ENCODE data around the gene CCT2.

Gene CCT2

DNA sequence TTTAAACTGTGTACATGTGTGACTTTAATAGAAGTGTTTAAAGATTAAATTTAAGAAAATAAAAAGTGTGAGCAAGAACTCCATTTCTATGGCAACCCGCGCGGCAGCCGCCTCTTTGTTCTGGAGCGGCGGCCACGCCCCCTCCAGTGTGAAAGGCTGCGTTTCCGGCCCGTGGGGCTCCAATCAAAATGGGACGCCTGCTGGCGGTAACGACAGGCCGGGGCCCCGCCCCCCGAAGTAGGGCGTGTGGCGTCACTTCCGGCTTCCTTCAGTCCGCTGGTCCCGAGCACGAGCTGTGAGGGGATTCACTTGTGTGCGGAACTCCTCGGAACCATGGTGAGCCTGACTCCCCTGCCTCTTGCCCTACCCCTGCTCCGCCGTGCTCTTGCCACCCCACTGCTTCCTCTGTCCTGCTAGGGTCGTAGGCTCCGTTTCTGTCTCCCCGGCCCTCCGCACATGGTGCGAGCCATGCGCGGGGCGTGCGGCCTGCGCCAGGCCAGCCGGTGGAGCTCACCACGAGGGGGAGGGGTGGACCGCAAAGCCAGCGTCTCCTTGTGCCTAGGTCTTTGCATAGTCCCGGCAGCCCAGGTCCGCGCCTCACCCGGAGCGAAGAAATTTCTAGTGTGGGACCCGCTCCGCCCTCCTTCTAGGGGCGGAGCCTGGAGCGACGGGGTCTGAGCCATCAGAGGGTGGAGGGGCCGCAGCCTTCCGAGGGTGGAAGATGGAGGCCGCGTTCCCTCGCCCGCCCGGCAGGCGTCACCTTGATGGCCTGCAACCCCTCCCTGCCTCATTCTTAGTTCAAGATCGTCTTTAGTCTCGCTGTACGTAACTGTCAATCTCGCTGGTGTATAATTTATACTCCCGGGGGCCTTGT is at the start of gene CCT2:
TSS of gene CCT2 (plus strand) at position 271 of the 874 bp plus-strand sequence. CDS start at position 334, 63 bp downstream.
- peak; percentile 92 for DNase-seq

DNA sequence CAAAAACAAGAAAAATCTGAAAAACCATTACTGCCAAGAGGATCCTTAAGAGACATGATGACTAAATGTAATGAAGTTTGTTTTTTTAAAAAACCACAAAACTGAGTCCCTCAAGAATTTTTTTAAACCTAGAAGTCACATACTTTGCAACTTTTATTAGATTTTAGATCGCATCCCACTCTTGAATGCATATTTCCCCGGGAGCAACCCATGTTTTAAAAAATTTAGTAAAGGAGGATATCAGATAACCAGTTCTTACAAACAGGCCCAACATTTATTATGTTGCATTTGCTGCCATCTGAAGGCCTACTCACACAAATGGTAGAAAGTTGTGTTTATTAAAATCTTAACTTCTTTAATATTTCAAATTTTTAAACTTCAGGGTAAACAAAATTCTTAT is 44.3 kb upstream of the CCT2 start:
- DNase-seq: no peak

DNA sequence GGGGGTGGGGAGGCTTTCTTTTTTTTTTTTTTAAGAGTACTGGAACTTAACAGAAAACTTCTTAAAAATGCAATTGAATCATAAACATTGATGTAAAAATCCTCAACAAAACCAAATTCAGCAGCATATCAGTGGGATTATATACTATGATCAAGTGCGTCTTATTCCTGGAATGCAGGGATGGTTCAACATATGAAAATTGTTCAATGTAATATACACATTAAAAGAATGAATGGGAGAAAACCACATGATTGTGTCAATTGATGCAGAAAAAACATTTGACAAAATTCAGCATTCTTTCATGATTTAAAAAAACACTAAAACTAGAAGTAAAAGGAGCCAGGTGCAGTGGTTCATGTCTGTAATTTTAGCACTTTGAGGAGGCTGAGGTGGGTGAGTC is 41.2 kb upstream of the CCT2 start:
- DNase-seq: no peak

- no peak for DNase-seq
Measured at GRCh38 chr12:69545081-69545480, 40.2 kb upstream of the CCT2 start.

DNA sequence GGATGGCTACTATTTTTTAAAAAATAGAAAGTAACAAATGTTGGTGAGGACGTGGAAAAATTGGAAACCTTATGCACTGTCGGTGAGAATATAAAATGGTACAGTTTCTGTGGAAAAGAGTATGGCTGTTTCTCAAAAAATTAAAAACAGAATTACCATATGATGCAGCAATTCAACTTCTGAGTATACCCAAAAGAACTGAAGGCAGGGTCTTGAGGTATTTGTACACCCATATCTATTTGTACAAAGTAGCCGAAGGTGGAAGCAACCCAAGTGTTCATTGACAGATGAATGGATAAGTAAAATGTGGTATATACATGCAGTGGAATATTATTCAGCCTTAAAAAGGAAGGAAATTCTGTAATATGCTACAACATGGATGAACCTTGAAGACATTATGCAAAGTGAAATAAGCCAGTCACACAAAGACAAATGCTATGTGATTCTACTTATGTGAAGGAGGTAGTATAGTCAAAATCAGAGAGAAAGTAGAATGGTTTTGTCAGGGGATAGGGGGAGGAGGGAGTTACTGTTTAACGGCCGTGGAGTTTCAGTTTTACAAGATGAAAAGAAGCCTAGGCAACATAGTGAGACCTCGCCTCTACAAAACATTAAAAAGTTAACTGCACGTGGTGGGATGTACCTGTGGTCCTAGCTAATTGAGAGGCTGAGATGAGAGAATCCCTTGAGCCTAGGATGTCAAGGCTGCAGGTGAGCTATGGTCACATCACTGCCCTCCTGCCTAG is 38.4 kb upstream of the CCT2 start:
- DNase-seq: no peak

GRCh38 chr12:69548687-69549086 is 36.6 kb upstream of the CCT2 start:
- no peak for DNase-seq

DNA sequence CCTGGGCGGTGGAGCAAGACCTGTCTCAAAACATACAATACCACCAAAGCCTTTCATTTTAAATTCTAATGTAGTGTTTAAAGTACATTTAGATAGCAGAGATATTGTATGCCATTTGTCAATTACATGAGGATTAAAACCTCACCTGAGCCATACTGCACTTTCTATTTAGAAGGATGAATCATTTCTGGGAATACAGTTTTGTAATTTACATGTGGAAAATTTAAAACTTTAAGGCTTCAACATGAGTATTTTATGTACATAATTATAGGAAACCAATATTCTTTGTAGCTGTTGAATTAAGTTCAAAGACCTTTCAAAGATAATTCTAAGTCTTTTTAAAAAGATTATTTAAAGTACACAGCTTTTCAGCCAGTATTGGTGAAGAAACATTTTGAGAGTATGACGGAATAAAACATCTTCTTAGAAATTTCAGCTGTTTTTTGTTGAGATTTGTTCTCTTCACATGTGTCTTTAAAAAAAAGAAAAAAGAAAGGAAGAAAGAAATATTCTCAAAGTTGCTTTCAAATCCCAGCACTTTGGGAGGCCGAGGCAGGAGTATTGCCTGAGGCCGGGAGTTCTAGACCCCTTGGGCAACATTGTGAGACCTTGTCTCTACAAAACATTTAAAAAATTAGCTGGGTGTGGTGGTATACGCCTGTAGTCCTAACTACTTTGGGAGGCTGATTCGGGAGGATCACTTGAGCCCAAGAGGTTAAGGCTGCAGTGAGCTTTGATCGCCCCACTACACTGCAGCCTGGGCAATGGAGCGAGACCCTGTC is 34.5 kb upstream of the CCT2 start:
- no peak for DNase-seq

DNA sequence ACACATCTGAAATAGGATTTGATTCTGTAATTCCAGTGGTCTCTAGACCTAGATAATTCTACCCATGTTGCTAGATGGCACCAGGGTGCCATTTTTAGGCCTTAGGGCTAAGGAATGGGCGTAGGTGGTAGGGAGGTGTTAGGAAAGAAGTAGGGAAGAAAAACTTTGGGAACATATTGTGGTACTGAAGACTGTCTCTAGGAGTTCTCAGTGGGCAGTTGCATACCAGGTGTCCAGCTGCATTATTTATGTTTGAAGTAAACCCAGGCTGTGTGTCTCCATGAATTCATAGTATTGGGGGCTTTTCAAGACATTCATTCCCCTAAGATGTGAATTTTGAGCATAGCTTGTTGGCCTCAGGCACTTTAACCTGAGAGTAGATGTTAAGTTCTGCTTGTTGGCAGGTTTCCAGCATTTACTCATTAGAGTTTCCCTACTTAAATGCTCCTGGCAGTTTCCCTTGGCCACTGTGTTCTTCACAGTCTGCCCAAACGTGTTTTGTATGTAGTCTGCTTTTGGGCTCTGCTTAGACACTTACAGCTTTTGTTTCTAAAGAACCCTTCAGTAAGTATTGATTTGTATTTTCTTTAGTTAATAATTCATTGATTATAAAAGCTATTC is 31.5 kb upstream of the CCT2 start:
- no peak for DNase-seq

DNA sequence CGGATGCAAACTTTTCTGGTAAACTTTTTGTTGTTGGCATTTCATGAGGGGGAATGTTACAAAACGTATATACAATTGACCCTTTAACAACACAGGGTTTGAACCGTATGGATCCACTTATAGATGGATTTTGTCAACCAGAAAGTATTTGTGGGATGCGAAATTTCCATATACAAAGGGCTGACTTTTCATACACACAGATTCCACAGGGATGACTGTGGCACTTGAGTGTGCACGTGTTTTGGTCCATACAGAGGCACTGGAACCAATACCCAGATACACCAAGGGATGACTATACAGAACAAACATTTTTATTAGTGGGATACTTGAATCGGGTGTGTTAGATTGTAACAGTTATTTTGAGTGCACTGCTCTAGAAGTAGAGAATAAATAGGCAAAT is 29.8 kb upstream of the CCT2 start:
- DNase-seq: no peak

DNA sequence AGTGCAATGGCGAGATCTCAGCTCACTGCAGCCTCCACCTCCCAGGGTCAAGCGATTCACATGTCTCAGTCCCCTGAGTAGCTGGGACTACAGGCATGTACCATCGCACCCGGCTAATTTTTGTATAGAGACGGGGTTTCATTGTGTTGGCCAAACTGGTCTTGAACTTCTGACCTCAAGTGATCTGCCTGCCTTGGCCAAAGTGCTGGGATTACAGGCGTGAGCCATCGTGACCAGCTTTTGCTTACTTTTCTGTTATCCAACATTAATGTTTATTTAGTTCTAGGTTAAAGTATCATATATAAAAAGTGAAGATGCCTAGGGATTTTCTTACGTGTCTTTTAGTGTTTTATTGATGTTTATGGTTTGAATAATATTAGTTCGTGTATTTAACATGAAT is 28.9 kb upstream of the CCT2 start:
- no peak for DNase-seq

DNA sequence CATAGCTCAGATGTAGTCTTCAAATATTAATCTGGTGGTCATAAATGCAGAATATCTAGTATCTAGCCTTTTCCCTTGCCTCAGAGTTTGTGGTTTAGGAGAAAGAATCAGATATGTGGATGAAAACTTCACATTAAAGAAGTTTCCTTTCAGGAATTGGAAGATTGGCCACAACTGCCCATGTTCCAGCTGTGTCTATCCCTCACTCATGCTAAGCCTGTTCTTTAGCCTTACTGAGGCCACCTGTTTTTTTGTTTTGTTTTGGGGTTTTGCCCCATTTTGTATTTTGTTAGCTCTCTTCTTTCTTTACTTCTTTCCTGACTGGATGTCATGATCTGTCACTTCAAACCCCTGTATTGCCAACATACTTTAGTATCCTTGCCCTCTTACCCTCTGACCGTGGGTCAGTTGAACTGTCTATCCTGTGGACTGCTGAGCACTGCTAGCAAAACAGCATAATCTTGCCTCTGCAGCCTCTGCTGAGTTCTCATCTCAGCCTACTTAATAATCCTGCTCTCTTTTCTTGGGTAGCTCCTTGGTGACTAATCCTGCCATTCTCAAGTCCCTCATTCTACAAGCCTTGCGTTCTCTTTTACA is 22.0 kb upstream of the CCT2 start:
- no peak for DNase-seq

GRCh38 chr12:69566603-69567002 is 18.7 kb upstream of the CCT2 start:
- no peak for DNase-seq

DNA sequence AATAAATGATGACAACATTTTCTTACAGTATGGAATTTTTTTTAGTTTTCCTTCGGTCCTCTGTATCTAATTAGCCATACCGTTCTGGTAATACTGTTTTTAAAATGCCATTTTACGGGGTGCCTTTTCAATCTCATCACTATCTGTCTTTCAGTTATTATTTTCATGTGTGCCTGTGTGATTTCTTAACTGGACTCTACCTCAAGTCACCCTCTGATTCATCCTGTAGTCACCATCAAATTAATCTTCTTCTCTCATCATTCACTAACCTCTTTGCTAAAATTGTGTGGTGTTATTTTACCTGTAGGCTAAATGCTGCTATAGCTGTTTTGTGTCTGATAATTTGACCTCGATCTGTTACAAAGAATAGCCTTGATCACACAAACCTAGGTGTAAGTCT is 16.0 kb upstream of the CCT2 start:
- DNase-seq: no peak

DNA sequence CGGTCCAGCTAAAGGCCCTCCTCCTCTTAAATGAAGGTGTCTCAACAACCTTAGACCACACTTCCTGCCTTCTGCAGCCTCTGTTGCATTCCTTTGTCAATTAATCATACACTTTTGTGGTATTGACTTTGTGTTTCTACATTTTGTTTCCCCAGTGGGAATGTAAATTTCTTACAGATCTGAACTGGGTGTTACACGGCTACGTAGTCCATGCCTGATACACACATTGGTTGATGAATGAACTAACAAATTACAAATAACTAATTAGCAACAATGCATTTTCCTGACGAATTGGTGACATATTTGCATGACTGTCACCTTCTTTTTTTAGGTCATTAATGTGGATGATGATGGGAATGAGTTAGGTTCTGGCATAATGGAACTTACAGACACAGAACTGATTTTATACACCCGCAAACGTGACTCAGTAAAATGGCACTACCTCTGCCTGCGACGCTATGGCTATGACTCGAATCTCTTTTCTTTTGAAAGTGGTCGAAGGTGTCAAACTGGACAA is 15.2 kb upstream of the CCT2 start:
- no peak for DNase-seq

DNA sequence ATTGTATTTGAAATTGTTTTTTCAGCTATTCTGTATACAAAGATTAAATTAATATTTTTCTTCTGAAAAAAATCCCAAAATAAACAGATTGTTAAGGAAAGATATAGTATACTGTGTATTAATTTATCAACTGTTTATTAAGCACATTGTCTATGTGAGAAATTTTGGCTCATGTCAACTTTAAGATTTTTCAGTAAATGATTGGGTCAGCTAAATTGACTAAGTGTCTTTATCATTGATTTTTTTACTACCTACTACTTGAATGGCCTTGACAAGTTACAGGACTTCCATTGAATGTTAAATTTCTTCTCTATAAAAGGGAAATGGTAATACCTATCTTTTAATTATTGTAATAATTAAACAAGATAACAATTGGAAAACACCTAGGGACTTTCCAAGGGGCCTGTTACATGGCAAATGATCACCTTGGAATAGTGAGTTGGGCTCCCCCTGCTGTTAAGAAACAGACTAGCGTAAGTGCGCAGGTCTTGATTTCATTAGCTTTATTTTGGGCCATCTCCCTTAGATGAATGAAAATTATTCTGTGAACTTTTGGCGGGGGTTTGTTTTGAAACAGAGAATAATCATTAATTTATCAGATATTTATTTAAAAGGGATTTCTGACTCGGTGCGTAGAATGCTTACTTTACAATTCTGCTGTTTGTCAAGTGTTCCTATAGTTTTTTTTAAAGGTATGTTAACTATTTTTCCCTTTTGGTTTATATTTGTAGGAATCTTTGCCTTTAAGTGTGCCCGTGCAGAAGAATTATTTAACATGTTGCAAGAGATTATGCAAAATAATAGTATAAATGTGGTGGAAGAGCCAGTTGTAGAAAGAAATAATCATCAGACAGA is 14.5 kb upstream of the CCT2 start:
- no peak for DNase-seq

DNA sequence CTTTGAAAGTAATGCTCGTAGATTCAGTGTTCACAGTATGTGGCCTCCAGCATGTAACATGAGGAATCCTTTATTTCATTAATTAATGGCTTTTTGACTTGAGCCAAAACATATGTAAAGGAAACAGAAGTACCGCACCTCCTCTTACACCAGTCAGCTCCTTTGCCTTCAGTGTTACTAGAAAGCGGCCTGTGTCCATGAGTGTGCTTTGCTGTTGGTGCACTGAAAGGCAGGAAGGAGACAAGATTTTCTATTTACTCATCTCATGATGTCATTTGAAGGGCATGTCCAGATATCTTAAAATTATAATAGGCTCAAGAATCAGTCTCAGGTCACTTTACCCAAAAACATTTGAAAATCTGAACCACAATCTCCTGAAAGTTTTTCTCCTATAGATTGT is 9.9 kb upstream of the CCT2 start:
- no peak for DNase-seq

DNA sequence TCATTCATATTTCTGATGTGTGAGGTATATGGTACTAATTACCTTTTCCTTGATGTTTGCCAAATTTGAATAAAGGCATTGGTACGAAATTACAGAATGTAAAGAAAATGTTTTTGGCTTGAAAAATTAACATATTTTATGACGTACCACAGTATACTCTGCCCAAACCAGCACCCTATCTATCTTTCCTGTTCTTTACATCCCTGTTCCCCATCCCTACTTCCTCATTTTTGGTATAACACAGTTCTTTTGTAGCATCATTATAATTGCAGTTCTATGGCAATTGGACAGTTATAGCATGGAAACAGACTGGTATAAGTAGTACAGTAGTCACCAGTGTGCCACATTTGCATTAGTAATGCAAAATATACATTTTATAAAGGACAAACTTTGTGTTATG is 7.0 kb upstream of the CCT2 start:
- no peak for DNase-seq

DNA sequence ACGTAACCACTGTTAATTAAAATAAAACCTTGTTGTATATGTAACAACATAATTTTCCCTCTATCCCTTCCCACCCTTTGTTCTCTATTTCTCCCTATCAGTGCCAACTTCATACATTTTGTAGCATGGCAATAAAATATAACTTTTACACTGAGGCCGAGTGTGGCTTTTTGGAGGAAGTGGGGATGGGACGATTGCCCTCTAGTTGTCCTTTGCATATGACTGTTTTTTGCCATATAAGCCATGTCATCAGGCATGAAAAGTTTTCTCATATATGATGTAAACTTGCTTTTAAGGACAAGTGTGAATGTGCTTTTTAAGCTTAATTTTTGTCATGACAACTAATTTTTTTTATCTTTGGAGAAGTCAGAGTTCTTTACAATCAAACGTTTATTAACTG is 6.2 kb upstream of the CCT2 start:
- DNase-seq: no peak

DNA sequence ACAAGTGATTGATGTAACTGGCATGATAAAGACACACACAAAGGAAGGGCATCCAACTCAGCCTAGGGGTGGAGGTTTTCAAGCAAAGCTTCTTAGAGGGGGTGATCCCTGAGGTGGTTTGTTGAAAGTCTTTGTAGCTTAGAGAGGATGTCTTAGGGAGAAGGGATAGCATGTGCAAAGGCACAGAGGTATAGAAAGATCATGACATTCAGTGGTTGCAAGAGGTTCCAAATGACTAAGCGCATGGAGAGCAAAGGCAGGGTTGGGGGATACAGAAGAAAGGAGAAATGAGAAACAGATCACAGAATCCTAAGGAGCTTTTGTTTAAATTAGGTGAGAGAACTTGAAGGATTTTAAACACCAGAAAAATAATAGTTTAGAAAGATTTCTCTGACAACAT is 5.2 kb upstream of the CCT2 start:
- no peak for DNase-seq

GRCh38 chr12:69583203-69583602 is 2.1 kb upstream of the CCT2 start:
- no peak for DNase-seq

DNA sequence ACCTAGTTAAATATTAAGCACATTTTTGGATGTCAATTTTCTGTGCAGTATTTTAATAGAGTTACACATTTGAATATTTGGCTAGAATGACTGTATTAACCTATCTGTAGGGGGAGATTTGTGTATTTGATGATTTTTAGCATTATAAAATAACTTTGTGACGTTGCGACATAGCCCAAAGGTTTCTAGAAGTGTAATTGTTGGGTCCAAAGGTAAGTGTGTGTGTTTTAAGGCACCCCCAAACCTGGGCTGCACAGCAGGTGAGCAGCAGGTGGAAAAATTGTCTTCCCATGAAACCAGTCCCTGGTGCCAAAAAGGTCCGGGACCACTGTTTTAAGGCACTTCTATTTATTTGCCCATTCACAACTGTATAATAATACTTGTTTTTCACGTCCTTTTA is 3.3 kb downstream of the CCT2 start:
- no peak for DNase-seq

All from GDM1 (cell line).